Tibial nerve (tissue), 4 donors: ENCODE measurements around the gene ARSB. TPM values are rescaled to one million over a fixed set of nuclear protein-coding genes. Genes with fewer than 3 reads are reported as not detected.

Source experiments
- DNase-seq, 2 donors: peaks; one replicate each; pipeline ENCODE4 v3.0.0-alpha.2; 2019; ENCODE audit warnings: low spot score in 2 of 2
- H3K27ac ChIP-seq, 4 donors: fragments of 200-600 bp; sonication (generic) in 3 of 4; one replicate each; pipeline ENCODE4 v1.5.1; 2017 to 2019; ENCODE audit warnings: mild to moderate bottlenecking in 1 of 4
- H3K27me3 ChIP-seq, 2 donors: fragments of 200-600 bp; sonication (generic) in 1 of 2; one replicate each; pipeline versions ENCODE4 v1.5.1 to v1.6.0; 2017 to 2019
- H3K36me3 ChIP-seq, 3 donors: fragments of 200-600 bp; sonication (generic); one replicate each; pipeline ENCODE4 v1.5.1; 2018 to 2019
- H3K4me1 ChIP-seq, 4 donors: fragments of 200-600 bp; sonication (generic) in 3 of 4; one replicate each; pipeline ENCODE4 v1.5.1; 2017 to 2019
- H3K4me3 ChIP-seq, 4 donors: fragments of 200-600 bp; sonication (generic) in 3 of 4; one replicate each; pipeline ENCODE4 v1.5.1; 2017 to 2019; ENCODE audit warnings: mild to moderate bottlenecking in 1 of 4, moderate library complexity in 1 of 4
- H3K9me3 ChIP-seq, 4 donors: fragments of 200-600 bp; sonication (generic) in 3 of 4; one replicate each; pipeline ENCODE4 v1.5.1; 2017 to 2019
- EP300 ChIP-seq, 2 donors: sonication (generic); formaldehyde crosslinking; IDR thresholded peaks; one replicate each; pipeline ENCODE4 v1.6.1; 2017; ENCODE audit warnings: antibody characterized with exemption in 2 of 2, mild to moderate bottlenecking in 1 of 2
- POLR2A ChIP-seq, 2 donors: fragments of 450-650 bp; IDR thresholded peaks; one replicate each; pipeline ENCODE4 v1.6.1; 2017; ENCODE audit warnings: antibody characterized with exemption in 2 of 2, mild to moderate bottlenecking in 2 of 2, moderate library complexity in 2 of 2
- WGBS, 2 donors: methylation state at CpG; one replicate each; pipeline ENCODE4 v1.1.5; 2018; 5-methylcytosine and 5-hydroxymethylcytosine counted together
- total RNA-seq, 4 donors: library from RNA; depleted of rRNA; stranded (reverse); fragments of >200 nt; gene quantifications; one replicate each; pipeline ENCODE4 v1.1.0, GENCODE V29; 2016
- TF ChIP-seq, protein P1 (sequence below), 5 experiments: fragments of 200-600 bp in 3 of 5; fragments of 450-650 bp in 2 of 5; sonication (generic) in 3 of 5; IDR thresholded peaks; one replicate each; pipeline ENCODE4 v1.5.1; 2016 to 2019; ENCODE audit warnings: antibody characterized with exemption in 5 of 5, mild to moderate bottlenecking in 3 of 5, moderate library complexity in 2 of 5

Gene ARSB
- total RNA-seq, 4 donors from 2014 or later, result 8.3 to 19.8 (median 15.5) TPM

GRCh38 chr5:78813286-78813685 lies 171.8 kb downstream of the ARSB start:
- TF ChIP-seq EP300 (IDR thresholded peaks at IDR 0.05) (no peak), POLR2A (IDR thresholded peaks at IDR 0.05) (no peak)
- TF ChIP-seq, protein P1, sequence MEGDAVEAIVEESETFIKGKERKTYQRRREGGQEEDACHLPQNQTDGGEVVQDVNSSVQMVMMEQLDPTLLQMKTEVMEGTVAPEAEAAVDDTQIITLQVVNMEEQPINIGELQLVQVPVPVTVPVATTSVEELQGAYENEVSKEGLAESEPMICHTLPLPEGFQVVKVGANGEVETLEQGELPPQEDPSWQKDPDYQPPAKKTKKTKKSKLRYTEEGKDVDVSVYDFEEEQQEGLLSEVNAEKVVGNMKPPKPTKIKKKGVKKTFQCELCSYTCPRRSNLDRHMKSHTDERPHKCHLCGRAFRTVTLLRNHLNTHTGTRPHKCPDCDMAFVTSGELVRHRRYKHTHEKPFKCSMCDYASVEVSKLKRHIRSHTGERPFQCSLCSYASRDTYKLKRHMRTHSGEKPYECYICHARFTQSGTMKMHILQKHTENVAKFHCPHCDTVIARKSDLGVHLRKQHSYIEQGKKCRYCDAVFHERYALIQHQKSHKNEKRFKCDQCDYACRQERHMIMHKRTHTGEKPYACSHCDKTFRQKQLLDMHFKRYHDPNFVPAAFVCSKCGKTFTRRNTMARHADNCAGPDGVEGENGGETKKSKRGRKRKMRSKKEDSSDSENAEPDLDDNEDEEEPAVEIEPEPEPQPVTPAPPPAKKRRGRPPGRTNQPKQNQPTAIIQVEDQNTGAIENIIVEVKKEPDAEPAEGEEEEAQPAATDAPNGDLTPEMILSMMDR (IDR thresholded peaks at IDR 0.05), result no peak
- no peak overlapping the region for H3K27ac ChIP-seq

DNA sequence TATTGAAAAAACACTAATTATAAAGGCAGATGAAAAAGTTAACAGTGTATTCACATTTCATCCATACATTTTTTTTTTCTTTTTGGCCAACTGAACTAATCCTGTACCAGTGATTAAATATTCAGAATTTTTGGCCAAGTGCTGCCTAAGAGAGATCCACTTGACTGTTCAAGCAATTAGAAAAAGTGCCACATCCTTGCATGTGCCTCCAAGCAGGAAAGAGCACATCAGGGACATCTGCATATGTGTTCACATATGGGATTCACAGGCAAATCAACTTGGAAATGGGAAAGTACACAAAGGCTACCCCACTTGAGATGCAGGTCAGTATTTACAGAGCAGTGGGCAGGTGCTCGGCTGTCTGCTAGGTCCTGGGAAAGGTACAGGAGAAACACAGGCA lies 173.2 kb downstream of the ARSB start:
- Histone ChIP-seq H3K36me3 (peaks cover 0 to 7% (median 0%) of the 10 kb centered on the region in 3 donors), H3K27me3 (no peaks in the 10 kb centered on the region), H3K4me1 (no peaks in the 10 kb centered on the region), H3K4me3 (no peak overlapping the region), H3K9me3 (no peaks in the 10 kb centered on the region), H3K27ac (no peak overlapping the region)
- no peak for DNase-seq
- 95% methylated on average over 1 of the region's 1 CpG for WGBS, 2 donors
- TF ChIP-seq, protein P1 (IDR thresholded peaks at IDR 0.05), result no peak
- TF ChIP-seq EP300 (IDR thresholded peaks at IDR 0.05), result no peak
- no peak for TF ChIP-seq POLR2A (IDR thresholded peaks at IDR 0.05)

More at GRCh38 chr5:78813286-78813685, 171.8 kb downstream of the ARSB start:
- Histone ChIP-seq H3K36me3 (peaks cover 0 to 7% (median 0%) of the 10 kb centered on the region in 3 donors), H3K4me3 (no peak overlapping the region), H3K27me3 (no peaks in the 10 kb centered on the region), H3K4me1 (no peaks in the 10 kb centered on the region), H3K9me3 (no peaks in the 10 kb centered on the region)
- WGBS, 2 donors, result 90 to 100% methylated on average over 1 of the region's 1 CpG
- DNase-seq, result no peak

DNA sequence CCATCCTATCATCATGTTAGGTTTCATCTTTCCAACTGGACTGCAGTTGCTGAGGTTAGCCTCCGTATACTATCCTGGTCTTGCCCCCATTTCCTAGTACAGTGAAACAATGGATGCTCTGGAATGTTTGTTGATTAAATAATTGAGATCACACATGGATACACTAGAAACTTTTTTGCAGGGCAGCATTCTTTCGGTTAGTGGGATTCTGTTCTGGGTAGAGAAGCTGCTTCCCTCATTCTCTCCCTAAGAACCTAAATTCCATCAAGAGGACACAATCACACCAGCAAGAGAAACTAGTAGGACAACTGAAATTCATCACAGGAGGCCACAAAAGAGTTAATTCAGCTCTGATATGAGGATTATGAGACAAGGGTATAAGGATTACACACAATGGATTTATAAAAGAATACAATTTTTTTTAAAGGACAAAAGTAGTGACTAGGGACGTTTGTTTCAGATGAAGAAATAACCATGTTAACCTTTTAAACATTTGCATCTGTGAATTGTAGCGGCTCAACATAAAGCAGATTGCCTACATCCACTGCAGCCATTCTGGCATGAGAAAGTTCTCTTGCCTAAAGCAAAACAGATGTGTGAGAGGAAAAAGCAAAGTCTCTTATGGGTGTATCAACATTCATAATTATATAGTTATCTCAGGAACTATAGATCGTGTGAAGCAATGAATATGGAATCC lies 173.8 kb downstream of the ARSB start:
- WGBS, 2 donors, result 73 to 74% methylated on average over 5 of the region's 5 CpGs
- no peak for DNase-seq
- Histone ChIP-seq H3K4me1 (no peaks in the 10 kb centered on the region), H3K36me3 (peaks cover 0 to 5% (median 0%) of the 10 kb centered on the region in 3 donors), H3K4me3 (no peak overlapping the region), H3K9me3 (no peaks in the 10 kb centered on the region), H3K27me3 (no peaks in the 10 kb centered on the region), H3K27ac (no peak overlapping the region)
- TF ChIP-seq EP300 (IDR thresholded peaks at IDR 0.05) (no peak), POLR2A (IDR thresholded peaks at IDR 0.05) (no peak)
- TF ChIP-seq, protein P1 (IDR thresholded peaks at IDR 0.05), result no peak

DNA sequence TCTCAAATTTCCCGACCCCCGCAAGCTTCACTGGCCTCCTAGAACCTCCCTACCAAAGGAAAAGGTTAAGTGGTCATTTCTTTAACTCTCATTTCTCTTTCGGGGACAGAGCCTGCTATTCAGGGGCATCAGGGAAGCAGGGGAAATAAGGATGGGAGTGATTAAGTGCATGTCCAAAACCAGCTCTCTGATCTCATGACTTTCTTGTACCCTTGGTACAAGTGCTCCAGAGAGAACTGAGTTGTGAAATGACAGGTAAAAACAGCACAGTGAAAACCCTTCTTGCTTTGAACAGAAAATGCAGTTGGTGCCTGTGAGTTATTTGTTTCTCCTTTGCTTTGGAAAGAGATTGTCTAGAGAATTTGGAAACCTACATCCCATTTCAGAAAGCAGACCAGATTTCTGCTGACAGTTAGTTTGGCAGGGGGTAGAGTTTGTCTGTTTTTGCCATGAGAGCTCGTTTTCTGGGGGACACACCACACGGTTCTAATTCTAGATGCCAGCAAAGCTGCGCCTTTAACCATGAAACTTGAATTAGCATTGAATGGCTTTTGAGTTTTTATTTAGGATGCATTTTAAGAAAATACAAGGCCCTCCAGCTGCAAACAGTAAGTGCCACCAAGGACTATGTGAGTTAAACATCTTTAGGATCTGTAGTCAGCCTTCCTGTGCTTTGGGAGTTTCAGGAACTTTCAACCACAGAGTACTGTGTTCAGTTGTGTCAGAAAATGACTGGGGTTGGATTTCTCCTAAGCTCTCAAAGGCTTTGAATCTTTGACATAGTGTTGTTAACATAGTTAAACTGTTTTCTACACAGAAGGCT lies 174.8 kb downstream of the ARSB start:
- Histone ChIP-seq H3K9me3 (no peaks in the 10 kb centered on the region), H3K4me1 (no peaks in the 10 kb centered on the region), H3K36me3 (no peaks in the 10 kb centered on the region), H3K4me3 (no peak overlapping the region), H3K27me3 (no peaks in the 10 kb centered on the region), H3K27ac (no peak overlapping the region)
- no peak for DNase-seq
- 76 to 83% methylated on average over 6 of the region's 6 CpGs for WGBS, 2 donors
- no peak for TF ChIP-seq EP300 (IDR thresholded peaks at IDR 0.05)
- no peak for TF ChIP-seq POLR2A (IDR thresholded peaks at IDR 0.05)
- TF ChIP-seq, protein P1 (IDR thresholded peaks at IDR 0.05), result no peak

- Histone ChIP-seq H3K36me3 (no peaks in the 10 kb centered on the region), H3K27ac (no peak overlapping the region), H3K9me3 (no peaks in the 10 kb centered on the region), H3K4me1 (no peaks in the 10 kb centered on the region), H3K4me3 (no peak overlapping the region), H3K27me3 (no peaks in the 10 kb centered on the region)
- TF ChIP-seq, protein P1 (IDR thresholded peaks at IDR 0.05), result no peak
- DNase-seq, result no peak
- 89 to 91% methylated on average over 11 of the region's 11 CpGs for WGBS, 2 donors
Measured at GRCh38 chr5:78809444-78809843, 175.7 kb downstream of the ARSB start.
